Ascending aorta (tissue), 2 donors: ENCODE results near the gene LCNL1. TPM values are rescaled to one million over a fixed set of nuclear protein-coding genes. Genes with fewer than 3 reads are reported as not detected.
A peak's percentile ranks its signal among the peaks of the same experiment; 100 is the strongest.
"Not testable (repeated sequence)": the region's sequence is repeated elsewhere in the genome, so short reads cannot be mapped to it uniquely, and the experiment has no call there.

Experiments used
- DNase-seq, 2 donors: peaks; one replicate each; pipeline ENCODE4 v3.0.0-alpha.2; 2019; ENCODE audit warnings: low spot score in 2 of 2
- H3K27ac ChIP-seq, 2 donors: fragments of 200-600 bp; sonication (generic); one replicate each; pipeline ENCODE4 v1.5.1; 2016 to 2017; ENCODE audit warnings: mild to moderate bottlenecking in 1 of 2
- H3K27me3 ChIP-seq: fragments of 200-600 bp; sonication (generic); one replicate; pipeline ENCODE4 v1.5.1; 2017
- H3K36me3 ChIP-seq, 2 donors: fragments of 200-600 bp; sonication (generic); one replicate each; pipeline ENCODE4 v1.5.1; 2016
- H3K4me1 ChIP-seq, 2 donors: fragments of 200-600 bp; sonication (generic); one replicate each; pipeline ENCODE4 v1.5.1; 2016 to 2017; ENCODE audit warnings: mild to moderate bottlenecking in 1 of 2
- H3K4me3 ChIP-seq, 2 donors: fragments of 200-600 bp; sonication (generic); one replicate each; pipeline ENCODE4 v1.5.1; 2016 to 2017; ENCODE audit warnings: mild to moderate bottlenecking in 1 of 2
- H3K9me3 ChIP-seq, 2 donors: fragments of 200-600 bp; sonication (generic); one replicate each; pipeline ENCODE4 v1.5.1; 2016
- intact Hi-C: fragments of 100-400 bp; cut with DNase I; formaldehyde crosslinking; loops from one replicate; pipeline ENCODE4 v1.15.1; 2023
- total RNA-seq: library from RNA; depleted of rRNA; stranded (reverse); fragments of >200 nt; gene quantifications from one replicate; pipeline ENCODE4 v1.1.0, GENCODE V29; 2016
- TF ChIP-seq, protein P1 (sequence below), 3 experiments: fragments of 200-600 bp in 2 of 3; fragments of 450-650 bp in 1 of 3; sonication (generic) in 2 of 3; IDR thresholded peaks; one replicate each; pipeline ENCODE4 v1.5.1; 2016 to 2019; ENCODE audit warnings: antibody characterized with exemption in 3 of 3, mild to moderate bottlenecking in 1 of 3, moderate library complexity in 1 of 3

Gene LCNL1
- total RNA-seq, 1 donor from 2014 or later, result not detected

GRCh38 chr9:137001857-137002645, 19.3 kb downstream of the LCNL1 start:
- Histone ChIP-seq H3K36me3 (no peaks in the 10 kb centered on the region), H3K27ac (no peak overlapping the region), H3K27me3 (no peaks in the 10 kb centered on the region), H3K9me3 (no peaks in the 10 kb centered on the region), H3K4me3 (no peak overlapping the region), H3K4me1 (no peaks in the 10 kb centered on the region)
- DNase-seq, result no peak
- TF ChIP-seq, protein P1, sequence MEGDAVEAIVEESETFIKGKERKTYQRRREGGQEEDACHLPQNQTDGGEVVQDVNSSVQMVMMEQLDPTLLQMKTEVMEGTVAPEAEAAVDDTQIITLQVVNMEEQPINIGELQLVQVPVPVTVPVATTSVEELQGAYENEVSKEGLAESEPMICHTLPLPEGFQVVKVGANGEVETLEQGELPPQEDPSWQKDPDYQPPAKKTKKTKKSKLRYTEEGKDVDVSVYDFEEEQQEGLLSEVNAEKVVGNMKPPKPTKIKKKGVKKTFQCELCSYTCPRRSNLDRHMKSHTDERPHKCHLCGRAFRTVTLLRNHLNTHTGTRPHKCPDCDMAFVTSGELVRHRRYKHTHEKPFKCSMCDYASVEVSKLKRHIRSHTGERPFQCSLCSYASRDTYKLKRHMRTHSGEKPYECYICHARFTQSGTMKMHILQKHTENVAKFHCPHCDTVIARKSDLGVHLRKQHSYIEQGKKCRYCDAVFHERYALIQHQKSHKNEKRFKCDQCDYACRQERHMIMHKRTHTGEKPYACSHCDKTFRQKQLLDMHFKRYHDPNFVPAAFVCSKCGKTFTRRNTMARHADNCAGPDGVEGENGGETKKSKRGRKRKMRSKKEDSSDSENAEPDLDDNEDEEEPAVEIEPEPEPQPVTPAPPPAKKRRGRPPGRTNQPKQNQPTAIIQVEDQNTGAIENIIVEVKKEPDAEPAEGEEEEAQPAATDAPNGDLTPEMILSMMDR (IDR thresholded peaks at IDR 0.05), result no peak
- intact Hi-C loops, result no loop called here

- Histone ChIP-seq H3K36me3 (no peaks in the 10 kb centered on the region), H3K27ac (no peak overlapping the region), H3K4me1 (no peaks in the 10 kb centered on the region), H3K4me3 (no peak overlapping the region), H3K27me3 (no peaks in the 10 kb centered on the region), H3K9me3 (no peaks in the 10 kb centered on the region)
- TF ChIP-seq, protein P1 (IDR thresholded peaks at IDR 0.05), result no peak
- no peak for DNase-seq
- intact Hi-C loops, result no loop called here
These were observed 19.9 kb downstream of the LCNL1 start for GRCh38 chr9:137002646-137003041.

DNA sequence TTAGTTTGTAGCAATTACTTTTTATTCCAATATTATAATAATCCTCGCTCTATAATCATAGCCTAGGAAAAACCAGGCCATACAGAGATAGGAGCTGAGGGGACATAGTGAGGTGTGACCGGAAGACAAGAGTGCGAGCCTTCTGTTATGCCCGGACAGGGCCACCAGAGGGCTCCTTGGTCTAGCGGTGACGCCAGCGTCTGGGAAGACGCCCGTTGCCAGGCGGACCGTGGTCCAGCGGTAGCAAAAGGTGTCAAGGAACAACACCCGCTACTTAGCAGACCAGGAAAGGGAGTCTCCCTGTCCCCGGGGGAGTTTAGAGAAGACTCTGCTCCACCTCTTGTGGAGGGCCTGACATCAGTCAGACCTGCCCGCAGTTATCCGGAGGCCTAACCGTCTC, 21.5 kb downstream of the LCNL1 start:
- H3K27ac ChIP-seq, H3K4me1 ChIP-seq, DNase-seq, intact Hi-C loops, H3K27me3 ChIP-seq, H3K4me3 ChIP-seq, H3K9me3 ChIP-seq, H3K36me3 ChIP-seq: not testable (repeated sequence)
- TF ChIP-seq, protein P1 (IDR thresholded peaks at IDR 0.05), result peak in 2 of 3 experiments; percentile 12 to 28

- TF ChIP-seq, protein P1 (IDR thresholded peaks at IDR 0.05), result no peak
- no peaks in the 10 kb centered on the region for H3K27me3 ChIP-seq
- no peak overlapping the region for H3K27ac ChIP-seq
- H3K4me3 ChIP-seq, result no peak overlapping the region
- DNase-seq, result no peak
- H3K9me3 ChIP-seq, result no peaks in the 10 kb centered on the region
- peaks cover 9 to 23% of the 10 kb centered on the region in 2 donors for H3K36me3 ChIP-seq
- intact Hi-C loops, result no loop called here
- no peaks in the 10 kb centered on the region for H3K4me1 ChIP-seq
These were observed 23.6 kb downstream of the LCNL1 start for GRCh38 chr9:137006116-137007003.

DNA sequence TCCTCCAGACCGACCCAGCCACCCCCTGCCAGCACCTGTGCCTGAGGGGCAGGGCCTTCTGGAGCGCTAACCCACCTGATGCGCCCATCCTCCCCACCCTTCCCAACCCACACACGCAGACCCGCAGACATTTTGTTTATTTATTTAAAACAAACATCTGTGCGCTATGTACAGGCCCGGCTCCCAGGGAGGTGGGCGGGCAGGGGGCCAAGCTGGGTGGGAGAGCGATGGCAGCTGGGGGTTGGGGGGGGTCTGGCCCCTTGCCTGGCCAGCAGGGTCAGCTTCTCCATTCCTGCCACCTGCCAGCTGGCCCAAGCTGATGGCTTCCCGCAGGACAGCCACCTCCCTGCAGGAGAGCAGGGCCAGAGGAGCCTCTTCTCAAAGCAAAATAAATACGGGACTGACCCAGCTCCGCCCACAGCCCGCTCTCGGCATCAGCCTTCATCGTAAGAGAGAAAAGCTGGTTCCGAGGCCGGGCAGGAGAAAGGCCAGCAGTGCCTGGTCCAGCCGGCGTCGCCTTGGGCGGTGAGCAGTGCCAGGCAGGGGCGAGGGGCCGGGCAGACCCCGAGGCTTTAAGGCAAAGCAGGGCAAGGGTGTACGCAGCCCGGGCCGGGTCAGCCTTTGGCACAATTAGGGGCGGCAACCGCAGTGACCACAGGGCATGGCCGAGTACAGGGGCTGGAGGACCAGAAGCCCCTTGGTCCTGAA, 24.5 kb downstream of the LCNL1 start:
- DNase-seq, result no peak
- Histone ChIP-seq H3K27ac (no peak overlapping the region), H3K4me3 (no peak overlapping the region), H3K4me1 (no peaks in the 10 kb centered on the region), H3K27me3 (no peaks in the 10 kb centered on the region), H3K9me3 (no peaks in the 10 kb centered on the region), H3K36me3 (peaks cover 14 to 32% of the 10 kb centered on the region in 2 donors)
- TF ChIP-seq, protein P1 (IDR thresholded peaks at IDR 0.05), result no peak
- intact Hi-C loops, result no loop called here
